ENCODE results near the gene MRPL53. TPM values are rescaled to one million over a fixed set of nuclear protein-coding genes. Genes with fewer than 3 reads are reported as not detected.

The MRPL53 gene
- total and polyA plus RNA-seq, 9 donors = 13.1 to 105 (median 77.1) TPM

DNA sequence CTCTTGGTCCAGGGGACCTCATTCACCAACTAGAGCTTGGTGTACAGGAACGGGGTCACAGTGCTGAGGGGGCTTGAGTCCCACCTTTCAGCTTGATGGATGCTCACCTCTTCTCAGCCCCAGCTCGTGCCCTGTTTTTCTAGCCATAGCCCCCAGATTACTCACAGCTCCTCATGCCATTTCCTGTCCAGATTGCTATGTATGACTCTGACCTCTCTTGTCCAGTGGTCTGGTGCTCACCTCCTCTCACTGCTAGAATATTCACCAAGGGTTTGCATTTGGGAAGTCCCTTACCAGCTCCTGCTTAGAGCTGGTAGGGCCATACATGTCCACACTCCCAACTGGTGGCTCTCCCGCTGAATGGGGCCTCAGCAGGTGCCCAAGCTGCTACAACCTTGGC, 21.1 kb upstream of the MRPL53 start:
- no peak overlapping the region for H3K4me3 ChIP-seq
- H3K9me3 ChIP-seq = no peaks in the 10 kb centered on the region
- WGBS, 3 donors = 85 to 92% (median 92%) methylated on average over 3 of the region's 3 CpGs
- peaks cover 2% of the 10 kb centered on the region for H3K4me1 ChIP-seq (ENCODE audit: insufficient read depth)
- no peaks in the 10 kb centered on the region for H3K36me3 ChIP-seq
- intact Hi-C loops (cut with DNase I) = loop anchor here in 1 of 4 donors (5.0 kb wide), 1 partner anchor 94 kb away; no protein-coding TSS in a partner anchor
- H3K27ac ChIP-seq = no peak overlapping the region
- TF ChIP-seq, protein P1, sequence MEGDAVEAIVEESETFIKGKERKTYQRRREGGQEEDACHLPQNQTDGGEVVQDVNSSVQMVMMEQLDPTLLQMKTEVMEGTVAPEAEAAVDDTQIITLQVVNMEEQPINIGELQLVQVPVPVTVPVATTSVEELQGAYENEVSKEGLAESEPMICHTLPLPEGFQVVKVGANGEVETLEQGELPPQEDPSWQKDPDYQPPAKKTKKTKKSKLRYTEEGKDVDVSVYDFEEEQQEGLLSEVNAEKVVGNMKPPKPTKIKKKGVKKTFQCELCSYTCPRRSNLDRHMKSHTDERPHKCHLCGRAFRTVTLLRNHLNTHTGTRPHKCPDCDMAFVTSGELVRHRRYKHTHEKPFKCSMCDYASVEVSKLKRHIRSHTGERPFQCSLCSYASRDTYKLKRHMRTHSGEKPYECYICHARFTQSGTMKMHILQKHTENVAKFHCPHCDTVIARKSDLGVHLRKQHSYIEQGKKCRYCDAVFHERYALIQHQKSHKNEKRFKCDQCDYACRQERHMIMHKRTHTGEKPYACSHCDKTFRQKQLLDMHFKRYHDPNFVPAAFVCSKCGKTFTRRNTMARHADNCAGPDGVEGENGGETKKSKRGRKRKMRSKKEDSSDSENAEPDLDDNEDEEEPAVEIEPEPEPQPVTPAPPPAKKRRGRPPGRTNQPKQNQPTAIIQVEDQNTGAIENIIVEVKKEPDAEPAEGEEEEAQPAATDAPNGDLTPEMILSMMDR (IDR thresholded peaks at IDR 0.05) = no peak
- TF ChIP-seq EP300 (IDR thresholded peaks at IDR 0.05) (no peak), POLR2A (IDR thresholded peaks at IDR 0.05) (no peak)
- no peaks in the 10 kb centered on the region for H3K27me3 ChIP-seq
- no peak for DNase-seq

DNA sequence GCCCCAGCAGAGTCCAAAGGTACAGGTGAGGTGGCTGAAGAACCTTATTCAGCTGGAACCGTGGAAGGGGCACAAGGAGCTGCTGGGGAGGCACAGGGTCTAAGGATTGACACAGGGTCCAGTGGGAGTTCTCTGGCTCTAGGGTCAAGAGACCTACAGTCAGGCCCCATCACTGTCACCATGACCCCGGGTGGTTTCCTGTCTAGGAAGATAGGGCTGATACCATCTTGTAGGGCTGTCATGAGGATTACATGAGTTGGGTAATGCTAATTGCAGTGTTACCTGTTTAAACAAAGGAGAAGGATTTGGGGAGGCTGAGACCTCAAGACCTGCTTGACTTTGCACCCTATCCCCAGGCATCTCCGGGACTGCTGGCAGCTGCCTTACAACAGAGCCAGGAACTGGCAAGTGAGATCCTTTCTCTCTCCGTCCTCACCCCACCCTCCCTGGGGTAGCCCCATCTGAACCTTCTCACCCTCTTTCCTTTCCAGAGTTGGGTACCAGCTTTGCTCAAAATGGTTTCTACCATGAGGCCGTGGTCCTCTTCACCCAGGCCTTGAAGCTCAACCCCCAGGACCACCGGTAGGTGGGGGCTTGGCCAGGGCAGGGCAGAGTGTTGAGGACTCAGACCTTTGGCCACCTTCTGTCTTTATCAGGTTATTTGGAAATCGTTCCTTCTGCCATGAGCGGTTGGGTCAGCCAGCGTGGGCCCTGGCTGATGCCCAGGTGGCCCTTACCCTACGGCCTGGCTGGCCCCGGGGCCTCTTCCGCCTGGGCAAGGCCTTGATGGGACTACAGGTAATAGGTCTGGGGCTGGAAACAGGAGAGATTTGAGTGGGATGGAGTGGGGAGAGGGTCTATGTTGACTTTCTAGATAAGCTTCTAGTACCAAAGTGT, 19.4 kb upstream of the MRPL53 start:
- WGBS, 3 donors = 92 to 93% (median 93%) methylated on average over 12 of the region's 12 CpGs
- TF ChIP-seq POLR2A (IDR thresholded peaks at IDR 0.05) = no peak
- TF ChIP-seq, protein P1 (IDR thresholded peaks at IDR 0.05) = no peak
- no peak for TF ChIP-seq EP300 (IDR thresholded peaks at IDR 0.05)
- Histone ChIP-seq H3K9me3 (no peaks in the 10 kb centered on the region), H3K4me1 (ENCODE audit: insufficient read depth) (no peaks in the 10 kb centered on the region), H3K36me3 (no peaks in the 10 kb centered on the region), H3K27ac (no peak overlapping the region), H3K27me3 (no peaks in the 10 kb centered on the region), H3K4me3 (no peak overlapping the region)
- intact Hi-C loops (cut with DNase I) = loop anchor here in 1 of 4 donors (5.0 kb wide), 1 partner anchor 95 kb away; no protein-coding TSS in a partner anchor
- no peak for DNase-seq

DNA sequence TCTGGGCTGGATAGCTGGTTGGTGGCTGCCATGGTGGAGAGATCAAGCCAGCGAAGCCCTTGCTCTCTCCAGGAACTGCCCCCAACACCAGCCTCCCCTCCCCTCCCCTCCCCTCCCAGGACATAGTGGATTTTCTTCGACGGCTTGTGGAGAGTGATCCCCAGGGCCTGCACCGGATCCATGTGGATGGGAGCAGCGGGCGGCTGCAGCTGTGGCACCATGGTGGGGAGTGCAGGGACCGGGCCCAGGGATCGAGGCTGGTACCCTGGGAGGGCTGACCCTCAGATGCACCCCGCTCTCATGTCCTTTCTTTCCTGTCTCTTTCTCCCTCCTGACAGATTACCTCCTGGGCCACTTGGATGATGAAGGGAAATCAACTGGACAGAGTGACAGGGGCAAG, 17.4 kb upstream of the MRPL53 start:
- Histone ChIP-seq H3K27ac (no peak overlapping the region), H3K36me3 (no peaks in the 10 kb centered on the region)
- DNase-seq = no peak

DNA sequence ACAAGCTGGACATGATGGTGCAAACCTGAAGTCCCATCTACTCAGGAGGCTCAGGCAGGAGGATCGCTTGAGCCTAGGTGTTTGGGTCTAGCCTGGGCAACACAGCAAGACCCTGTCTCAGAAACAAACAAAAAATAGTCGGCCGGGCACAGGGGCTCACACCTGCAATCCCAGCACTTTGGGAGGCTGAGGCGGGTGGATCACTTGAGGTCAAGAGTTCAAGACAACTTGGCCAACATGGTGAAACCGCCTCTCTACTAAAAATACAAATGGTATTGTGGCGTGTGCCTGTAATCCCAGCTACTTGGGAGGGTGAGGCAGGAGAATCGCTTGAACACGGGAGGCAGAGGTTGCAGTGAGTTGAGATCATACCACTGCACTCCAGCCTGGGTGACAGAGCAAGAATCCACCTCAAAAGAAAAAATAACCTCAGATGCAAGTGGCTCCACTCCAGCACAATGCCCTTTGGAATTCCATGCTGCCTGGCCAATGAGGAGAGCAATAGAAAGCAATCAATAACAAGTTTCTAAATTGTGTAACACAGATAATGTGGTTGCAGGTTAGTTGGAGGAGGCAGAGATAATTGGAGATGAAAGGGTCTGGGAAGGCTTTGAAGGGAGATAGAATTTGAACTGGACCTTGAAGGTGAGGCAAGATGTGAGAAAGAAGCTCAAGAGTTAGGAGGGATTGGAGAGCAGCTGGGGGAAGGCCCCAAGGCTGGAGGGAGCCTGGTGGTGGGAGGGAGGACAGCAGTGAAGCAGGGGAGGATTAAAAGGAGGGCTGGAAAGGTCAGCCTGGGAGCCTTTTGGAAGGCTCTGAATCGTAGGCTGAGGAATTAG, 16.4 kb upstream of the MRPL53 start:
- Histone ChIP-seq H3K9me3 (no peaks in the 10 kb centered on the region), H3K27me3 (no peaks in the 10 kb centered on the region), H3K4me1 (ENCODE audit: insufficient read depth) (no peaks in the 10 kb centered on the region), H3K4me3 (no peak overlapping the region), H3K27ac (no peak overlapping the region), H3K36me3 (no peaks in the 10 kb centered on the region)
- intact Hi-C loops (cut with DNase I) = no loop called here
- 81 to 89% (median 88%) methylated on average over 9 of the region's 9 CpGs for WGBS, 3 donors
- DNase-seq = no peak
- TF ChIP-seq EP300 (IDR thresholded peaks at IDR 0.05) (no peak), POLR2A (IDR thresholded peaks at IDR 0.05) (no peak)
- TF ChIP-seq, protein P1 (IDR thresholded peaks at IDR 0.05) = no peak

More for the DNA sequence above, 17.4 kb upstream of the MRPL53 start:
- TF ChIP-seq POLR2A (IDR thresholded peaks at IDR 0.05) = no peak
- TF ChIP-seq EP300 (IDR thresholded peaks at IDR 0.05) = no peak
- TF ChIP-seq, protein P1 (IDR thresholded peaks at IDR 0.05) = no peak
- no peaks in the 10 kb centered on the region for H3K27me3 ChIP-seq
- H3K4me1 ChIP-seq (ENCODE audit: insufficient read depth) = no peaks in the 10 kb centered on the region
- intact Hi-C loops (cut with DNase I) = loop anchor here in 1 of 4 donors (5.0 kb wide), 1 partner anchor 97 kb away; no protein-coding TSS in a partner anchor
- 88 to 93% (median 93%) methylated on average over 9 of the region's 9 CpGs for WGBS, 3 donors
- no peaks in the 10 kb centered on the region for H3K9me3 ChIP-seq
- H3K4me3 ChIP-seq = no peak overlapping the region

Measured in ovary (tissue), 9 donors.